GM12878 (cell line): ENCODE results near the gene CDKN2B. TPM values are rescaled to one million over a fixed set of nuclear protein-coding genes. Genes with fewer than 3 reads are reported as not detected.

Source experiments
- ATAC-seq: fragments of 200-7000 bp; cut with Tn5 transposase; 3 replicates; pipeline ENCODE4 v1.9.1; 2020; ENCODE audit warnings: mild to moderate bottlenecking, moderate library complexity
- BruUV-seq: library from RNA; stranded (reverse); fragments of 400-500 nt; replicated peaks from 2 replicates; lab custom pipeline; 2021; lab: Mats Ljungman, UMichigan
- CTCF ChIA-PET: fragments of 300-600 bp; sonication (Branson Sonifier 250); formaldehyde crosslinking; extraction: SDS; loops from one replicate; lab custom pipeline; 2021; ENCODE audit warnings: inconsistent platforms; lab: Yijun Ruan, JAX
- POLR2A ChIA-PET: fragments of 350-600 bp; formaldehyde crosslinking; extraction: SDS; loops from one replicate; lab custom pipeline; 2021; ENCODE audit warnings: inconsistent platforms; lab: Charles Lee
- RAD21 ChIA-PET: fragments of 300-600 bp; sonication (Branson Sonifier 250); formaldehyde crosslinking; loops from one replicate; lab custom pipeline; 2023; ENCODE audit warnings: antibody characterized with exemption; ENCODE audit not compliant: unreplicated experiment; lab: Charles Lee
- SMC1A ChIA-PET: fragments of 300-600 bp; sonication (Branson Sonifier 250); formaldehyde crosslinking; loops from one replicate; lab custom pipeline; 2023; ENCODE audit not compliant: unreplicated experiment, uncharacterized antibody; lab: Charles Lee
- DNase-seq: peaks from one replicate; pipeline ENCODE4 v3.0.0-alpha.2; 2011; ENCODE audit warnings: low read depth, low spot score
- FAIRE-seq: peaks from 3 replicates; lab custom pipeline; 2011; peaks lifted over from hg19 to GRCh38; lab: Jason Lieb, UNC
- H2AFZ ChIP-seq: 2 replicates; pipeline ENCODE4 v1.6.0; 2011; ENCODE audit warnings: low read depth, low read length, control low read depth; ENCODE audit not compliant: control insufficient read depth
- H3K27ac ChIP-seq: 2 replicates; pipeline ENCODE4 v1.5.1; 2011; ENCODE audit warnings: control low read depth; ENCODE audit not compliant: control insufficient read depth, insufficient read depth
- H3K27me3 ChIP-seq, 2 experiments: replicated peaks in 1 of 2; 2 replicates each; pipeline versions ENCODE4 v1.6.0 to v1.6.1; 2011; ENCODE audit warnings: low read length in 1 of 2; ENCODE audit not compliant: control insufficient read depth in 2 of 2, insufficient read depth in 2 of 2
- H3K36me3 ChIP-seq, 2 experiments: 2 replicates each; pipeline ENCODE4 v1.5.1; 2011; ENCODE audit warnings: low read length in 1 of 2; ENCODE audit not compliant: control insufficient read depth in 2 of 2, insufficient read depth in 2 of 2
- H3K4me1 ChIP-seq: 2 replicates; pipeline ENCODE4 v1.6.1; 2011; ENCODE audit warnings: mild to moderate bottlenecking, low read length, moderate library complexity, mixed read lengths; ENCODE audit not compliant: control insufficient read depth, insufficient read depth
- H3K4me2 ChIP-seq: 2 replicates; pipeline ENCODE4 v1.6.0; 2011; ENCODE audit warnings: control low read depth; ENCODE audit not compliant: control insufficient read depth, insufficient read depth
- H3K4me3 ChIP-seq: fragments of 200-600 bp; sonication (generic); 2 replicates; pipeline ENCODE4 v1.5.1; 2016
- H3K79me2 ChIP-seq: 2 replicates; pipeline ENCODE4 v1.6.0; 2011; ENCODE audit warnings: low read length; ENCODE audit not compliant: control insufficient read depth, insufficient read depth
- H3K9ac ChIP-seq: 2 replicates; pipeline ENCODE4 v1.8.0; 2011; ENCODE audit warnings: low read length, control low read depth, mixed read lengths; ENCODE audit not compliant: control insufficient read depth, insufficient read depth
- H3K9me3 ChIP-seq: replicated peaks from 3 replicates; pipeline ENCODE4 v1.5.1; 2011; ENCODE audit warnings: mild to moderate bottlenecking, low read length; ENCODE audit not compliant: control insufficient read depth, insufficient read depth
- H4K20me1 ChIP-seq: 2 replicates; pipeline ENCODE4 v1.6.0; 2011; ENCODE audit not compliant: control insufficient read depth, insufficient read depth
- CBX3 ChIP-seq: fragments of 200-600 bp; sonication (generic); IDR thresholded peaks from 2 replicates; pipeline ENCODE4 v1.6.1; 2016; ENCODE audit warnings: low read depth, borderline replicate concordance
- CEBPB ChIP-seq, 2 experiments: fragments of 150-350 bp in 1 of 2; IDR thresholded peaks; 2 replicates each; pipeline ENCODE4 v1.6.1; 2012 to 2014; ENCODE audit warnings: low read depth in 2 of 2, low read length in 2 of 2, borderline replicate concordance in 1 of 2, inconsistent platforms in 1 of 2
- E4F1 ChIP-seq: fragments of 450-650 bp; IDR thresholded peaks from 2 replicates; pipeline ENCODE4 v1.6.1; 2018; ENCODE audit warnings: borderline replicate concordance, mild to moderate bottlenecking; ENCODE audit not compliant: partially characterized antibody
- EGR1 ChIP-seq, 2 experiments: IDR thresholded peaks; 1 replicate in 1 of 2; 2 replicates in 1 of 2; pipeline ENCODE4 v1.6.1; 2011 to 2012; ENCODE audit warnings: low read depth in 2 of 2, low read length in 2 of 2, borderline replicate concordance in 1 of 2, mild to moderate bottlenecking in 1 of 2, moderate library complexity in 1 of 2
- NFYA ChIP-seq: IDR thresholded peaks from 2 replicates; pipeline ENCODE4 v1.6.1; 2011; ENCODE audit warnings: low read depth, mild to moderate bottlenecking, low read length, improper control_type of control experiment, borderline replicate concordance
- NRF1 ChIP-seq: conservative IDR thresholded peaks from 2 replicates; pipeline ENCODE4 v1.6.1; 2011; ENCODE audit warnings: mild to moderate bottlenecking, low read depth, low read length, improper control_type of control experiment
- USF2 ChIP-seq: IDR thresholded peaks from 2 replicates; pipeline ENCODE4 v1.6.1; 2011; ENCODE audit warnings: low read depth, low read length, improper control_type of control experiment, borderline replicate concordance
- WGBS: methylation state at CpG from one replicate; pipeline ENCODE4 v1.1.6; 2016; ENCODE audit warnings: low lambda C conversion rate; ENCODE audit not compliant: insufficient replicate concordance, insufficient coverage; ENCODE audit errors: missing lambda C conversion rate; 5-methylcytosine and 5-hydroxymethylcytosine counted together
- in situ Hi-C: fragments of 300-500 bp; cut with MboI; formaldehyde crosslinking; loops from 9 replicates; pipeline ENCODE4 v1.14.3; 2018; ENCODE audit warnings: mixed read lengths
- intact Hi-C: fragments of 100-400 bp; cut with micrococcal nuclease; formaldehyde crosslinking; loops from one replicate; pipeline ENCODE4 v1.14.2; 2022; ENCODE audit not compliant: unreplicated experiment
- polyA plus RNA-seq, 11 experiments: library from polyadenylated mRNA; depleted of rRNA in 4 of 11; unstranded in 6 of 11; stranded (reverse) in 5 of 11; fragments of >200 nt; fragmentation: Nextera tagmentation in 4 of 11; fragmentation: Illumina TruSeq in 1 of 11; extraction: Ambion mirVana in 4 of 11; extraction: Trizol in 1 of 11; gene quantifications; 1 replicate in 1 of 11; 2 replicates in 10 of 11; pipeline versions ENCODE4 v1.2.1 to v1.2.3, GENCODE V29; 2011 to 2016; ENCODE audit warnings: inconsistent platforms in 2 of 11, missing spikeins in 2 of 11, low read depth in 1 of 11
- total RNA-seq, 4 experiments: library from RNA; depleted of rRNA in 3 of 4; stranded (reverse); fragments of >200 nt in 3 of 4; fragmentation: Illumina TruSeq in 1 of 4; extraction: Trizol in 1 of 4; gene quantifications; 2 replicates each; pipeline versions ENCODE4 v1.2.1 to v1.2.3, GENCODE V29; 2013 to 2021

Gene CDKN2B
- total and polyA plus RNA-seq, 10 of the 15 experiments (the other 5 are each of a cell fraction or from before 2014, with no cell fraction given): 0.03 to 0.47 (median 0.08) TPM; not detected in 1

GRCh38 chr9:22041775-22042174 is 32.7 kb upstream of the CDKN2B start:
- POLR2A ChIA-PET: interaction anchor here (0.6 kb wide), 1 partner anchor 16 kb away, joined by 3 read pairs; no protein-coding TSS in a partner anchor
- DNase-seq (no peak), ATAC-seq (no peak), FAIRE-seq (no peak)
- Histone ChIP-seq H3K9ac (no peak overlapping the region), H3K27me3 (no peaks in the 10 kb centered on the region; a peak in 1 of 4 replicates), H2AFZ (no peak overlapping the region), H3K4me3 (no peak overlapping the region), H3K27ac (no peak overlapping the region), H4K20me1 (no peaks in the 10 kb centered on the region), H3K4me2 (no peak overlapping the region), H3K9me3 (no peaks in the 10 kb centered on the region), H3K4me1 (no peaks in the 10 kb centered on the region), H3K36me3 (no peaks in the 10 kb centered on the region), H3K79me2 (no peaks in the 10 kb centered on the region)
- intact Hi-C loops (no loop called here), in situ Hi-C loops (no loop called here)
- SMC1A ChIA-PET: interaction anchor here (0.9 to 1.1 kb wide), 2 partner anchors 9 to 12 kb away, joined by 3 read pairs; no protein-coding TSS in a partner anchor
- WGBS: 14% methylated on average over 1 of the region's 1 CpG
- no TSS peak for BruUV-seq
- CTCF ChIA-PET: interaction anchor here (1.2 to 9.7 kb wide), 6 partner anchors 10 to 411 kb away, joined by 3 to 182 read pairs (median 4); partner anchors contain the start of gene CDKN2B
- RAD21 ChIA-PET: interaction anchor here (6.9 kb wide), 1 partner anchor 230 kb away, joined by 59 read pairs; no protein-coding TSS in a partner anchor
- TF ChIP-seq E4F1 (no peak), NFYA (no peak), USF2 (no peak), EGR1 (IDR thresholded peaks at IDR 0.05; ENCODE audit: borderline replicate concordance in 1 of 2, low read depth in 2 of 2, low read length in 2 of 2) (no peak), NRF1 (no peak), CEBPB (IDR thresholded peaks at IDR 0.05; ENCODE audit: borderline replicate concordance in 1 of 2, low read depth in 2 of 2, low read length in 2 of 2) (no peak), CBX3 (no peak)
